OCI-LY3 (cell line): ENCODE data around the gene CCDC71.

Source experiments
- CTCF ChIP-seq: fragments of 200-600, 300-600 bp; sonication (generic); IDR thresholded peaks from 2 replicates; pipeline ENCODE4 v1.5.1; 2014; ENCODE audit warnings: antibody characterized with exemption, low read length, low read depth
- EZH2phosphoT487 ChIP-seq: fragments of 200-600 bp; shearing (Covaris generic); IDR thresholded peaks from 2 replicates; pipeline ENCODE4 v1.6.1; 2018; ENCODE audit warnings: antibody characterized with exemption, mixed run types, low read depth

GRCh38 chr3:49131576-49131975 is 34.6 kb downstream of the CCDC71 start:
- no peak for TF ChIP-seq CTCF
- TF ChIP-seq EZH2phosphoT487, result no peak
